Measurements from ENCODE around the gene FUT8. TPM values are rescaled to one million over a fixed set of nuclear protein-coding genes. Genes with fewer than 3 reads are reported as not detected.

FUT8 gene
- total RNA-seq, 2 donors from 2014 or later, result 9.5 to 13.5 TPM

- no peak overlapping the region for H3K4me3 ChIP-seq
- no peaks in the 10 kb centered on the region for H3K4me1 ChIP-seq
- DNase-seq (ENCODE audit: low spot score), result no peak
- H3K27me3 ChIP-seq, result no peaks in the 10 kb centered on the region
- H3K27ac ChIP-seq, result no peak overlapping the region
- TF ChIP-seq CTCF (IDR thresholded peaks at IDR 0.05), result no peak
- peaks cover 3 to 15% of the 10 kb centered on the region in 2 donors for H3K9me3 ChIP-seq
- H3K36me3 ChIP-seq, result no peaks in the 10 kb centered on the region
Observed at GRCh38 chr14:65718629-65719028, 306.1 kb downstream of the FUT8 start.

GRCh38 chr14:65720171-65720570 lies 307.6 kb downstream of the FUT8 start:
- no peak overlapping the region for H3K4me3 ChIP-seq
- no peaks in the 10 kb centered on the region for H3K36me3 ChIP-seq
- no peak for DNase-seq (ENCODE audit: low spot score)
- no peaks in the 10 kb centered on the region for H3K4me1 ChIP-seq
- no peaks in the 10 kb centered on the region for H3K27me3 ChIP-seq
- peaks cover 0 to 5% of the 10 kb centered on the region in 2 donors for H3K9me3 ChIP-seq
- H3K27ac ChIP-seq, result no peak overlapping the region
- TF ChIP-seq CTCF (IDR thresholded peaks at IDR 0.05), result no peak

- no peaks in the 10 kb centered on the region for H3K36me3 ChIP-seq
- no peaks in the 10 kb centered on the region for H3K4me1 ChIP-seq
- no peak for TF ChIP-seq CTCF (IDR thresholded peaks at IDR 0.05)
- no peaks in the 10 kb centered on the region for H3K27me3 ChIP-seq
- DNase-seq (ENCODE audit: low spot score), result no peak
- H3K27ac ChIP-seq, result no peak overlapping the region
- no peak overlapping the region for H3K4me3 ChIP-seq
- H3K9me3 ChIP-seq, result peaks cover 0 to 5% of the 10 kb centered on the region in 2 donors
Observed at GRCh38 chr14:65720743-65721142, 308.2 kb downstream of the FUT8 start.

DNA sequence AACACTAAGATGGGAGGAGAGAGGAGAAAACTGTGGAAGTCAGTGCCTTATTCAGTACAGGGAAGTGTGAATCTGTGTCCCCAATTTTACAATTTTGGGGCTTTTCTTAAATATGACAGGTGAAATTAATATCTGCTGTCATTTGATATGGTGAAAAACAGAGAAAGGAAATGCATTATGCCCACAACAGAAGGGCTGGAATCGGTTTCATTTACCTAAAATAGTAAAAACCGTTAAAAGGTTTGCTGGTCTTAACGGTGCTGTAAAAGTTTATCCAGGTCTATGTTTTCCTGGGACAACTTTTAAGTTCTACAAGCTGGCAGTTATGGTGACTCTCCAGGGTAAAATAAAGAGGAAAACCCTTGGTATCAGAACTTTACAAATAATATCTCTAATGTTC lies 310.8 kb downstream of the FUT8 start:
- no peak for TF ChIP-seq CTCF (IDR thresholded peaks at IDR 0.05)

GRCh38 chr14:65728604-65729003 lies 316.1 kb downstream of the FUT8 start:
- H3K27me3 ChIP-seq, result no peaks in the 10 kb centered on the region
- H3K36me3 ChIP-seq, result peaks cover 4% of the 10 kb centered on the region
- no peak for DNase-seq (ENCODE audit: low spot score)
- no peaks in the 10 kb centered on the region for H3K4me1 ChIP-seq
- no peak for TF ChIP-seq CTCF (IDR thresholded peaks at IDR 0.05)
- no peaks in the 10 kb centered on the region for H3K9me3 ChIP-seq
- no peak overlapping the region for H3K27ac ChIP-seq
- no peak overlapping the region for H3K4me3 ChIP-seq

More for the DNA sequence above, 310.8 kb downstream of the FUT8 start:
- DNase-seq (ENCODE audit: low spot score), result no peak
- Histone ChIP-seq H3K27ac (no peak overlapping the region), H3K4me3 (no peak overlapping the region), H3K9me3 (peaks cover 0 to 3% of the 10 kb centered on the region in 2 donors), H3K4me1 (no peaks in the 10 kb centered on the region), H3K27me3 (no peaks in the 10 kb centered on the region), H3K36me3 (peaks cover 4% of the 10 kb centered on the region)

DNA sequence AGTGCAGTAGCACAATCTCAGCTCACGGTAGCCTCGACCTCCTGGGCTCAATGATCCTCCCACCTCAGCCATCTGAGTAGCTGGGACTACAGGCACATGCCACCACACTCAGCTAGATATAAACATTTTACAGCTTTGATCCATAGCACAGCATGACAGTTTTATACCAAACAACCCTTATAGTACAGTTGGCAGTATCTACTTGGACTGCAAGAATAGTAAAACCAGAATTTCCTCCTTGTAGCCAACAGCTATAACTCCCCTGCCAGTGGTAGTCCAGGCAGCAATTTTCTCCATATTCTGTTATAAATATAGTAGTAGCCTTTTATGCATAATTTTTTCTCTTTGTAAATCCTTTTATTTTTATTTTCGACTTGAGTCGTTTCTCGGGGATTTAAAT lies 317.0 kb downstream of the FUT8 start:
- H3K4me1 ChIP-seq, result no peaks in the 10 kb centered on the region
- H3K27ac ChIP-seq, result no peak overlapping the region
- H3K27me3 ChIP-seq, result no peaks in the 10 kb centered on the region
- no peak for TF ChIP-seq CTCF (IDR thresholded peaks at IDR 0.05)
- no peaks in the 10 kb centered on the region for H3K9me3 ChIP-seq
- H3K36me3 ChIP-seq, result peaks cover 4% of the 10 kb centered on the region
- no peak for DNase-seq (ENCODE audit: low spot score)
- H3K4me3 ChIP-seq, result no peak overlapping the region
